Naive thymus-derived CD8-positive, alpha-beta T cell (primary cell): Measurements from ENCODE around the gene HSD17B10. TPM values are rescaled to one million over a fixed set of nuclear protein-coding genes. Genes with fewer than 3 reads are reported as not detected.
A peak's percentile ranks its signal among the peaks of the same experiment; 100 is the strongest.
"Not testable (repeated sequence)": the region's sequence is repeated elsewhere in the genome, so short reads cannot be mapped to it uniquely, and the experiment has no call there.

Experiments used
- ATAC-seq, 2 donors: fragments of 150-1000 bp; cut with Tn5 transposase in 1 of 2; sonication (Bioruptor Pico), chemical (Tn5 transposase) in 1 of 2; 1 replicate in 1 of 2; 2 replicates in 1 of 2; pipeline ENCODE4 v1.10.0; 2021; ENCODE audit warnings: mild to moderate bottlenecking in 2 of 2, moderate library complexity in 2 of 2
- POLR2A ChIA-PET: fragments of 350-600 bp; sonication (Branson Sonifier 250); formaldehyde crosslinking; loops from one replicate; lab custom pipeline; 2021; ENCODE audit warnings: antibody characterized with exemption; lab: Charles Lee
- DNase-seq, 10 donors: peaks; one replicate each; pipeline versions ENCODE4 v3.0.0 to v3.0.0-alpha.2; 2020 to 2022
- H3K27ac Mint-ChIP-seq, 10 donors: one replicate each; pipeline ENCODE4 v1.8.0; 2020 to 2022; ENCODE audit warnings: mild to moderate bottlenecking in 10 of 10, mixed read lengths in 10 of 10, moderate library complexity in 4 of 10, inconsistent platforms in 1 of 10
- H3K27me3 Mint-ChIP-seq, 5 donors: one replicate each; pipeline ENCODE4 v1.8.0; 2021 to 2022; ENCODE audit warnings: mixed read lengths in 5 of 5
- H3K36me3 Mint-ChIP-seq, 3 donors: one replicate each; pipeline ENCODE4 v1.8.0; 2020 to 2022; ENCODE audit warnings: mixed read lengths in 3 of 3, mild to moderate bottlenecking in 2 of 3, inconsistent platforms in 1 of 3
- H3K4me1 Mint-ChIP-seq, 4 donors: one replicate each; pipeline ENCODE4 v1.8.0; 2021 to 2022; ENCODE audit warnings: mixed read lengths in 4 of 4
- H3K4me3 Mint-ChIP-seq, 10 donors: one replicate each; pipeline ENCODE4 v1.8.0; 2020 to 2022; ENCODE audit warnings: mild to moderate bottlenecking in 10 of 10, mixed read lengths in 10 of 10, moderate library complexity in 6 of 10, inconsistent platforms in 1 of 10
- H3K9me3 Mint-ChIP-seq, 9 donors: one replicate each; pipeline ENCODE4 v1.8.0; 2020 to 2022; ENCODE audit warnings: mixed read lengths in 9 of 9, mild to moderate bottlenecking in 3 of 9, inconsistent platforms in 1 of 9, moderate library complexity in 1 of 9
- polyA plus RNA-seq, 3 donors: library from polyadenylated mRNA; unstranded; fragments of 300-500 nt; fragmentation: Illumina TruSeq; gene quantifications; one replicate each; pipeline ENCODE4 v1.2.3, GENCODE V29; 2021
- total RNA-seq, 8 experiments: library from RNA in 2 of 8; stranded (reverse) in 2 of 8; gene quantifications; one replicate each; pipeline ENCODE4 v1.2.3 and lab custom pipeline; 2021 to 2026

HSD17B10 gene
- total RNA-seq = 10 to 100 TPM; 35.3 to 38.6 TPM
- polyA plus RNA-seq = 100 to 1,000 TPM; 144 to 152 (median 148) TPM
- total RNA-seq (lab: John Stamatoyannopoulos, UW) = 25.2 to 90.9 (median 30.4) reads per million in 6 experiments

- H3K27me3 Mint-ChIP-seq = peaks cover 0 to 5% (median 0%) of the 10 kb centered on the region in 5 donors
- peak within 1 kb of the TSS; percentile 90 to 99 (median 97) for H3K27ac Mint-ChIP-seq
- peak; percentile 77 to 90 (median 80) for DNase-seq
- peak within 1 kb of the TSS; percentile 92 to 99 (median 96) for H3K4me3 Mint-ChIP-seq
- H3K9me3 Mint-ChIP-seq = no peaks in the 10 kb centered on the region
- POLR2A ChIA-PET = interaction anchor here (0.6 to 1.5 kb wide), 2 partner anchors 11 to 173 kb away, joined by 4 read pairs; partner anchors contain the start of genes RIBC1 and SMC1A
- peak; percentile 98 for ATAC-seq
- peaks cover 0 to 20% (median 0%) of the 10 kb centered on the region in 3 donors for H3K36me3 Mint-ChIP-seq
- peaks cover 5 to 24% (median 16%) of the 10 kb centered on the region in 4 donors for H3K4me1 Mint-ChIP-seq
Observed at GRCh38 chrX:53433651-53434639, at the start of gene HSD17B10. Gene HSD17B10 (minus strand): TSS chrX:53434370. CDS start chrX:53434345, 25 bp downstream.

GRCh38 chrX:53483416-53483815, 49.2 kb upstream of the HSD17B10 start:
- no peak for DNase-seq
- no peak overlapping the region for H3K27ac Mint-ChIP-seq
- no peak for ATAC-seq
- H3K36me3 Mint-ChIP-seq = no peaks in the 10 kb centered on the region
- no peak overlapping the region for H3K4me3 Mint-ChIP-seq
- no peaks in the 10 kb centered on the region for H3K4me1 Mint-ChIP-seq
- peaks cover 0 to 12% (median 1%) of the 10 kb centered on the region in 5 donors for H3K27me3 Mint-ChIP-seq
- no peaks in the 10 kb centered on the region for H3K9me3 Mint-ChIP-seq
- POLR2A ChIA-PET = no interaction called here

DNA sequence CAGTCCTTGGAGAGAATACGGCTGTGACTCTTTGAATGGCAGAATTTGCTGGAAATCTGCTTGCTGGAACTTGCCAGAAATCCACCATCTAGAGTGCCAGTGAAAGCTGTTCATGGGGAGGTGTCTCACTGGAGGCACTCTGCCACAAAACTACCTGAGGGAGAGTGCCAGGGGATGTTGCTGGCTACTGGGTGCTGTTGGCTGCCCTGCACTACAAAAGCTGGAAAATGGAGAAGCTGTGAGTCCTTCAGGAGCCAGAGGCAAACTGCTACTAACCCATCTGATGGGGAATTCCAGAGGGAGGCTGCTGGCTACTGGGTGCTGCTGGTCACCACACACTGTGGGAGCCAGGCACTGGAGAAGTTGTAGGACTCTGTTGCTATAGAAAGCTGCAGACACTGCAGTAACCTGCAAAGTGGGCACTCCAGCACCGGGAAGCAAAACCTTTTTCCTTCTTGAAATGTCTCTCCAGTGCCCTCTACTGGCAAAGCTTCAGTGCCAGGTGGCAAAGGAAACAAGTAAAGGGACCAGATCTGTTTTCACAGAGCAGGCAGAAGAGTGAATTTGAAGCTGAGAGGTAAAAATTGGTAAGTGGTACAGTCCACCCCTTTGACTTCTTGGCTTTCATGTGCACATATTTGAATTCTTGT, 47.8 kb upstream of the HSD17B10 start:
- Mint-ChIP-seq H3K36me3 (no peaks in the 10 kb centered on the region), H3K9me3 (no peaks in the 10 kb centered on the region), H3K27ac (no peak overlapping the region), H3K27me3 (peaks cover 0 to 12% (median 1%) of the 10 kb centered on the region in 5 donors), H3K4me3 (no peak overlapping the region), H3K4me1 (no peaks in the 10 kb centered on the region)
- POLR2A ChIA-PET = interaction anchor here (0.6 kb wide), 1 partner anchor 173 kb away, joined by 3 read pairs; no protein-coding TSS in a partner anchor
- ATAC-seq (peak; percentile 57 to 69), DNase-seq (peak; percentile 2 to 66 (median 37))

GRCh38 chrX:53481093-53481492, 46.9 kb upstream of the HSD17B10 start:
- H3K27ac Mint-ChIP-seq = no peak overlapping the region
- H3K9me3 Mint-ChIP-seq = no peaks in the 10 kb centered on the region
- DNase-seq = peak in 2 of 10 donors; percentile 6 to 9
- POLR2A ChIA-PET = no interaction called here
- no peaks in the 10 kb centered on the region for H3K4me1 Mint-ChIP-seq
- no peak overlapping the region for H3K4me3 Mint-ChIP-seq
- H3K27me3 Mint-ChIP-seq = peaks cover 0 to 12% (median 1%) of the 10 kb centered on the region in 5 donors
- no peak for ATAC-seq
- H3K36me3 Mint-ChIP-seq = no peaks in the 10 kb centered on the region

GRCh38 chrX:53479301-53479700, 45.1 kb upstream of the HSD17B10 start:
- peaks cover 0 to 12% (median 1%) of the 10 kb centered on the region in 5 donors for H3K27me3 Mint-ChIP-seq
- H3K4me3 Mint-ChIP-seq = no peak overlapping the region
- peaks cover 0 to 3% (median 0%) of the 10 kb centered on the region in 4 donors for H3K4me1 Mint-ChIP-seq
- no peaks in the 10 kb centered on the region for H3K36me3 Mint-ChIP-seq
- no peaks in the 10 kb centered on the region for H3K9me3 Mint-ChIP-seq
- H3K27ac Mint-ChIP-seq = no peak overlapping the region
- DNase-seq (no peak), ATAC-seq (no peak)
- POLR2A ChIA-PET = no interaction called here

DNA sequence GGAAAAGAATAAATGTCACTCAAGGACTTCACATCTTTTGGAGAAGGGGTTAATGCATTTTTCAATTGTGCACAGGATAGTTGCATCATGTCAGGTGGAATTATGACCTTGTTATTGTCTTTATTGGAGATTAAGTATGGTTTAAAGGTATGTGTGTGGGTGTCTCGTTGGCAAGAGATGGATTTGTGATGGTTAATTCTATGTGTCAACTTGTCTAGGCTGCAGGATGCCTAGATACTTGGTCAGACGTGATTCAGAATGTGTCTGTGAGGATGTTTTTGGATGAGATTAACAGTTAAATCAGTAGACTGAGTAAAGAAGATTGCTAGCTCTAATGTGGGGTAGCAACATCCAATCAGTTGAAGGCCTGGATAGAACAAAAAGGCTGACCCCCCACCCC, 42.2 kb upstream of the HSD17B10 start:
- Mint-ChIP-seq H3K4me3 (no peak overlapping the region), H3K27me3 (peaks cover 1 to 30% (median 10%) of the 10 kb centered on the region in 5 donors), H3K27ac (no peak overlapping the region), H3K36me3 (no peaks in the 10 kb centered on the region), H3K9me3 (no peaks in the 10 kb centered on the region), H3K4me1 (peaks cover 0 to 3% (median 0%) of the 10 kb centered on the region in 4 donors)
- POLR2A ChIA-PET = no interaction called here
- no peak for DNase-seq
- ATAC-seq = no peak

- Mint-ChIP-seq H3K9me3 (no peaks in the 10 kb centered on the region), H3K4me1 (peaks cover 0 to 3% (median 0%) of the 10 kb centered on the region in 4 donors), H3K4me3 (no peak overlapping the region), H3K27ac (no peak overlapping the region), H3K36me3 (no peaks in the 10 kb centered on the region), H3K27me3 (peaks cover 0 to 41% (median 7%) of the 10 kb centered on the region in 5 donors)
- ATAC-seq = no peak
- DNase-seq = no peak
- POLR2A ChIA-PET = no interaction called here
Observed at GRCh38 chrX:53474707-53475106, 40.5 kb upstream of the HSD17B10 start.

- POLR2A ChIA-PET = interaction anchor here (0.5 kb wide), 1 partner anchor 13 kb away, joined by 3 read pairs; no protein-coding TSS in a partner anchor
- Mint-ChIP-seq H3K27ac (no peak overlapping the region), H3K4me3 (no peak overlapping the region), H3K9me3 (no peaks in the 10 kb centered on the region), H3K4me1 (peaks cover 0 to 3% (median 0%) of the 10 kb centered on the region in 4 donors), H3K36me3 (no peaks in the 10 kb centered on the region), H3K27me3 (peaks cover 0 to 41% (median 9%) of the 10 kb centered on the region in 5 donors)
- no peak for ATAC-seq
- no peak for DNase-seq
Observed at GRCh38 chrX:53471346-53471745, 37.2 kb upstream of the HSD17B10 start.

- DNase-seq, H3K4me1 Mint-ChIP-seq, POLR2A ChIA-PET, H3K9me3 Mint-ChIP-seq, H3K4me3 Mint-ChIP-seq, H3K27ac Mint-ChIP-seq, H3K36me3 Mint-ChIP-seq, ATAC-seq: not testable (repeated sequence)
- H3K27me3 Mint-ChIP-seq = peaks cover 0 to 34% (median 6%) of the 10 kb centered on the region in 5 donors
Observed at GRCh38 chrX:53468659-53469058, 34.5 kb upstream of the HSD17B10 start.

- Mint-ChIP-seq H3K27me3 (peaks cover 2 to 14% (median 8%) of the 10 kb centered on the region in 5 donors), H3K36me3 (no peaks in the 10 kb centered on the region), H3K4me1 (no peaks in the 10 kb centered on the region), H3K9me3 (no peaks in the 10 kb centered on the region), H3K27ac (no peak overlapping the region), H3K4me3 (no peak overlapping the region)
- DNase-seq = no peak
- POLR2A ChIA-PET = interaction anchor here (0.7 kb wide), 1 partner anchor 13 kb away, joined by 3 read pairs; no protein-coding TSS in a partner anchor
- no peak for ATAC-seq
Observed at GRCh38 chrX:53458082-53458481, 23.9 kb upstream of the HSD17B10 start.

- H3K27ac Mint-ChIP-seq = no peak overlapping the region
- DNase-seq = no peak
- H3K4me1 Mint-ChIP-seq = no peaks in the 10 kb centered on the region
- no peak for ATAC-seq
- H3K4me3 Mint-ChIP-seq = no peak overlapping the region
- no peaks in the 10 kb centered on the region for H3K9me3 Mint-ChIP-seq
- H3K36me3 Mint-ChIP-seq = no peaks in the 10 kb centered on the region
- H3K27me3 Mint-ChIP-seq = peaks cover 2 to 14% (median 8%) of the 10 kb centered on the region in 5 donors
- POLR2A ChIA-PET = no interaction called here
Observed at GRCh38 chrX:53456254-53456653, 22.1 kb upstream of the HSD17B10 start.

DNA sequence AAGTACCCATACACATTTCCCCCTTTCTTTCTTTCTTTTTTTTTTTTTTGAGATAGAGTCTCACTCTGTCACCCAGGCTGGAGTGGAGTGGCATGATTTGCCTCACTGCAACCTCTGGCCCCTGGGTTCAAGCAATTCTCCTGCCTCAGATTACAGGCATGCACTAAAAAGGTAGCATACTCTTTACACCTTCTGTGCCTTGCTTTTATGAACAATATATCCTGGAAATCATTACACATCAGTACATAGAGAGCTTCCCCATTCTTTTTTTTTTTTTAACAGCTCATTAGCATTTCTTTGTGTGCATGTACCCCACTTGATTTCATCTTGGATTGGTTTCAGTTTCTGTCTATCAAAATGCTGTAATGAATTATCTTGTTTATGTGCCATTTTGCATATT, 18.6 kb upstream of the HSD17B10 start:
- H3K36me3 Mint-ChIP-seq = no peaks in the 10 kb centered on the region
- peaks cover 2 to 14% (median 8%) of the 10 kb centered on the region in 5 donors for H3K27me3 Mint-ChIP-seq
- POLR2A ChIA-PET = no interaction called here
- H3K9me3 Mint-ChIP-seq = no peaks in the 10 kb centered on the region
- H3K27ac Mint-ChIP-seq = no peak overlapping the region
- ATAC-seq = no peak
- no peak for DNase-seq
- no peak overlapping the region for H3K4me3 Mint-ChIP-seq
- H3K4me1 Mint-ChIP-seq = no peaks in the 10 kb centered on the region
